Stimulated activated CD8-positive, alpha-beta memory T cell treated with anti-CD3 and anti-CD28 coated beads, Interleukin-15, amount 100 ng/mL, for 48 hours (primary cell): ENCODE measurements around the gene PRRX1.

ENCODE experiments used
- DNase-seq, 2 donors: peaks; one replicate each; pipeline ENCODE4 v3.0.0-alpha.2; 2020; ENCODE audit warnings: low read depth in 2 of 2

The PRRX1 gene

DNA sequence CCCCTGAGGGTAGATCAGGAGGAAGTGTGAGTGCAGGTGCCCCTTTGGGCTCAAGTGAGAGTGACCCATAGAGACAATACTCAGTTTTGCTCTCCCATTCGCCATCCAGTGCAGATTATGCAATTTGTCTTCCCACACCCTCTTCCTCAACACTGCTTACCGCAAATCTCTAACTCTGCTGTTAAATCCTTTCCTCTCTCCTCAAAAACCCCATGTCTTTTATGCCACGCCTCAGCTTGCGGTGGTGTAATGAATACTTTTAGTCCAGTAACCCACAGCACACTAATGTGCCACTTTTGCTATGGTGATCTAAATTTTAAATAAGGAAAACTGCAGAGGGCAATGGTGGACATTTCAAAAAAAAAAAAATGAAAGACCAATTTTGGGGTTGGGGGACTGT is 57.7 kb downstream of the PRRX1 start:
- no peak for DNase-seq

DNA sequence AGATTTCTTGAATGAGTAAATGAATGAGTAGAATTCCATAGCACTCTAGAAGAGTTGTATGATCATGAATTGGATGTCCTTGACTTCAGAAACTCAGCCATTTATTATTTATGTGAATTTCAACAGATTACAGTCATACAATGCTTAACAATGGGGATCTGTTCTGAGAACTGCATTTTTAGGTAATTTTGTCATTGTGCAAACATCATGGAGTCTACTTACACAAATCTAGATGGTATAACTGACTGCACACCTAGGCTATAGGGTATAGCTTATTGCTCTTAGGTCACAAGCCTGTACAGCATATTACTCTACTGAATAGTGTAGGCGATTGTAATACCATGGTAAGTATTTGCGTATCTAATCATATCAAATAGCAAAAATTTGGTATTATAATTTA is 59.6 kb downstream of the PRRX1 start:
- no peak for DNase-seq

DNA sequence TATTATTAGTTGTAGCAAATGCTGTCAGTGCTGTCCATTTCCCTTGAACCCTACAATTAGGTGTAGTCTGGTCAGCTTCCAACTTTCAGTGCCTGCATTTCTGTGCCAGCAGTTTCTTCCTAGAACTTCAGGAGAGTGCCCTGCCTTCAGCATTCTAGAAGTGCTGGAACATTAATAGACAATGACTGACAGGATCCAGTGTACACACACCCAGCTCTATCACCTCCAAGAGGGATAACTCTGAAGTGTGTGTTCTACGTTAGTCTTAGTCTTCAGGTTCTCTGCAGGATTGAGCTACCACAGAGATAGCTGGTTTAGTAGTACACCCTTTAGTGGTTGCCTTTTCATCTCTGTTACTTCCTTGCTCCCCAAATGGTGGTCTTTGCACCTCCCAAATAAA is 61.4 kb downstream of the PRRX1 start:
- DNase-seq: no peak

- no peak for DNase-seq
These were observed 64.0 kb downstream of the PRRX1 start for GRCh38 chr1:170727963-170728362.

GRCh38 chr1:170729225-170730002 is 65.5 kb downstream of the PRRX1 start:
- DNase-seq: no peak

DNA sequence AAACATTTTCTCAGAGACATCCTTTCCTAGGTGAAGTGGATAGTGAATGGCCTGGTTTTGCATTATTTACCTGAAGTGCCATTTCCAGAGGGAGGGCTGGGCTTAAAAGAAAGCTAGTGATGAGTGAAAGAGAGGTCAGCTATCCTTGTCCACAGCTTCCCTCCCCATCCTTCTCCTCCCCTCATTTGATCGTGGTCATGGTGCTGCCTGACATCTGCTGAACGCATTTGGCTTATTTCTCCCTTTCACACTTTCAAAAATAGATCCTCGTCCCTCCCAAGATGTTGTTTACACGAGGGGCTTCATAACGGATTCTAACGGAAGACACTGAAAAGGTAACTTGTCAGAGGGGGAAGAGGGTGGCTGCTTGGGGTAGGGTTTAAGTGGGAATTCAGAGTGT is 66.1 kb downstream of the PRRX1 start:
- no peak for DNase-seq

DNA sequence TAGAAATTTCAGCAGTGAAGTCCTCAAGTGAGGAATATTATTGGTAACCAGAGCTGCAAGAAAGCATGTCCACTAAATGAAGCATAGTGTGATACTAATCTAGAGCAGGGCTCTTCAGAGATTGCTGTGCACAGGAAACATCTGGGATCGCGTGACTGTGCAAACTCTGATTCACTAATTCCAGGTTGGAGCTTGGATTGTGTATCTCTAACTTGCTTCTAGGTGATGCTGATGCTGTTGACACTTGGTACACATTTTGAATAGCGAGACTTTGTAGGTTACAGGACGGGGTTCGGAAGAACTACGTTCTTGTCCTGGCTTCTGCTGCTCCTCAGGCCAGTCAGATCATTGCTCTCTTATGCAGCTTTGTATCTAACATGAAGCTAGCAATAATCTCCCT is 66.5 kb downstream of the PRRX1 start:
- no peak for DNase-seq

- no peak for DNase-seq
These were observed 67.8 kb downstream of the PRRX1 start for GRCh38 chr1:170731566-170732251.

DNA sequence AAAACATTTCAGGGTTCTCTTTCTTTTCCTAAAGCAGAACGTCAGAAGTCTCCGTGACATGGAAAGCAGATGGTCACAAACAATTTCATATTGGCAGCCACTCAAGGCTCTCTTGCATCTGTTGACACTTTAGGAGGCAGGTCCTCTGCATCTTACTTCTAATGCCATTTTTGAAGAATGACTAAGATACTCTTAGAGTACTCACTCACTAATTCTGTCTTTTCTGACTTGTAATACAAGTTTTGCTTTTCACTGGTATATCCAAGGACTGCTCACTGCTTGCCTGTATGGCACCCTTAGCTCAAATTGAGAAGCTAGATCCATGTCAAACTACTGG is 68.3 kb downstream of the PRRX1 start:
- DNase-seq: no peak

DNA sequence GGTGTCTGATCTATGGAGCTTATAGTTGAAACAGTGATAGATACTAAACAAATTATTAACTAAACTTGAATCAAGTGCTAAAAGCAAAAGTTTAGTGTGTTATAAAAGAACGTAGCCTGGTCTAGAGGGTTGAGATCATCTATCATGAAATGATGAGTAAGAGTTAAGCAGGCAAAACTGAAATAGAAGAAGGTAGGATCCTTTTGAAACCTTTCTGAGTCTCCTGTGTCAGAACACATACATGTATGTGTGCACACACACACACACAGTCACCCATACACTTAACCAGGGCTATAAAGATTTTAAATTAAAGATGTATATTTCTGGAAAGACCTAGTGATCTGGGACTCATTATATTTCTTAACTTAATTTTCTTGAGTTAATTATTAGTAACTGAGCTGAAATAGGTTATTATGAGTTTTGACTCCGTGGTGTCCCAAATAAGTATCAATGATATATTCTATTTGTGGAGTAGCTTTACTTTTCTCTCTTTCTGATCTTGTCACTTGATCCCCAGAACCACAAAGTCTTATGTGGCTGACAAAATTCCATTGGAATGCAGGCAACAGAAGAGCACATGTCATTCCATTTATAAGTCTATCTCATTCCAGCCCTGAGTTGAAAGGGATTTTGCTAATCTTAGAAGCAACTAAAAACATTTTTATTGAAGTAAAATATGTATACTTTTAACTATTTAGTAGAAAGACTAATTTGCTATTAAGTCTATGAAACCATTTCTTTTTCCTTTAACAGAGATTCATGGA is 70.7 kb downstream of the PRRX1 start:
- DNase-seq: no peak

DNA sequence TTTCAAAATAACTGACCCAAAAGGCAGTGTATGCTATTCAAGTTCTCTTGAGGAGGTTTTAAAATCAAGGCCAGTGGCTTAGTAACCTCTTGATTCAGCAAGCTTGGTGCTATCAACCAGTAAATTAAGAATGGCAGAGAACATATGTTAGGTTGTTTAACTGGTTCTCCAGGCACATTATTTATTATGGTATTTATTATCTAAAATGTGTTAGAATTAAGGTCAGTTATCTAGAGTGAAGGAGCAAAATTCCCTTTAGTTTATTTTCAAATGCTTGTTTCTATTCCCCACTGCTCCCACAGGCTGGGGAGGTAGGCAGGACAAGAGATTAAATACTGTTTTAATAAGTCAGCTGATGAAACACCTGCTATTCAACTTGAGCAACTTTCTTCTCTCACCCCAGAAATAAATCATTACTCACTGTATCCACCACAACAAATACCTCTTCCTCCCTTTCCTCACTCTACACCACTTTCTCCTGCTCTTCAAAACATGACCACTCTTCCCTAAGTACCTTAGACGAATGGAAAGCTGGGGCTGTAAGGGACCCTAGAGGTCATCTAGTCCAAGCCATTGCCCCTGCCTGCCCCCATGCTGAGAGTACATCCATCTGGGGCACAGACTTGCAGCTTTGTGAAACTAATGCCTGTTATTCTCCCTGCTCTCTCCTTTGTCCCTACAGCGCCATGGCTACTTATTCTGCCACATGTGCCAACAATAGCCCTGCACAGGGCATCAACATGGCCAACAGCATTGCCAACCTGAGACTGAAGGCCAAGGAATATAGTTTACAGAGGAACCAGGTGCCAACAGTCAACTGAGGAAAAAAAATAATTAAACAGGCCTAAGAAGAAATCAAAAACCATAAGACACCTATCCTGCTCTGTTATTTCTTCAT is 71.7 kb downstream of the PRRX1 start:
- no peak for DNase-seq

GRCh38 chr1:170739803-170740202 is 75.9 kb downstream of the PRRX1 start:
- DNase-seq: no peak

DNA sequence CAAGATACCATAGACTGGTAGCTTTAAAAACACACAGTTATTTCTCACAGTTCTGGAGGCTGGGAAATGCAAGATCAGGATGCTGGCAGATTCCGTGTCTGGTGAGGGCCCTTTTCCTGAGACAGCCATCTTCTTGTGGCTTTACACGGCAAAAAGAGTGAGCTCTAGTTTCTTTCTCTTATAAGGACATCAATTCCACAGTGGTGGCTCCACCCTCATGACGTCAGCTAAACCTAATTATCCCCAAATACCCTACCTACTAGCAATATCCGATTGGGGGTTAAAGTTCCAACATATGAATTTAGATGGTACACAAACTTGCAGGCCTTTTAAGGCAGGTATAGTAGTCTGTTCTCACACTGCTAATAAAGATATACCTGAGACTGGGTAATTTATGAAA is 77.7 kb downstream of the PRRX1 start:
- no peak for DNase-seq

DNA sequence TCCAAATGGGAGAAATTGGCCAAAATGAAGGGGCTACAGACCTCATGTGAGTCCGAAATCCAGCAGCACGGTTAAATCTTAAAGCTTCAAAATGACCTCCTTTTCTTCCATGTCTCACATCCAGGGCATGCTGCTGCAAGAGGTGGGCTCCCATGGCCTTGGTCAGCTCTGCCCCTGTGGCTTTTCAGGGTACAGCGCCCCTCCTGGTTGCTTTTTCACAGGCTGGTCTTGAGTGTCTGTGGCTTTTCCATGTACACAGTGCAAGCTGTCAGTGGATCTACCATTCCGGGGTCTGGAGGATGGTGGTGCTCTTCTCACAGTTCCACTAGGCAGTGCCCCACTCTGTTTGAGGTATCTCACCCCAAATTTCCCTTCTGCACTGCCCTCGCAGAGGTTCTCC is 78.7 kb downstream of the PRRX1 start:
- no peak for DNase-seq

GRCh38 chr1:170743083-170743482 is 79.2 kb downstream of the PRRX1 start:
- no peak for DNase-seq

DNA sequence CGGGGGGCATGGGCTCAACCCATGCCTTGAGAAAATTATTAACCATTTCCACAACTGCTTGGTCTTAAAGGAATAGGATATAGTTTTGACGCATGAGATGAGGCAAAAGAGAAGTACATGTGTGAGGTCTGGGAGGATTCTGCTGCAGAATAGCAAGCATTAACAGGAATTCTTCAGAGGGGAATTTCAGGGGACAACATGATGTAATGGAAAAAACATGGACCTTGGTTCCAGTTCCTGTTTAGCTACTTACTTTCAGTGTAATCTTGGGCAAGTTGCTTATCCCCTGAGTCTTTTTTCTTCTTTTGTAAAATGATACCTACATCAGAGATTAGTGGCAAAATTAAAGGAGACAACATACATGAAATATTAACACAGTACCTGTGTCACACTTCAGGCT is 85.6 kb downstream of the PRRX1 start:
- no peak for DNase-seq

DNA sequence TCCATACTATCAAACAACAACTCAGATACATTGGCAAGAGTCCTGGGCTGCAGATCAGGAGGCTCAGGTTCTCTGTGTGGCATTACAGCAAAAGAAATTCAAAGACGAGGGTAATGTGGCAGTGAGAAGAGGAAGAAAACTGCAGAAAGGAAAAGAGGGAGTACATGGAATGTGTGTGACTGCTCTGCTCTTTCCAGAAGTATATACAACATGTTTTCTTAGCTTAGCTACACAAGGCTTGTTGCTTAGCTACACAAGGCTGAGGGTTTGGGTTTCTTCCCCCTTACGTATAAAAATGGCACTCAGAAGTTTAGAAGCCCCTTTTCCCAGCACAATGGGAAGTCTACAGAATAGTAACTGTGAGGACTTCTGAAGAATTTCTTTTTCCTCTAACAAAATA is 86.0 kb downstream of the PRRX1 start:
- DNase-seq: no peak

DNA sequence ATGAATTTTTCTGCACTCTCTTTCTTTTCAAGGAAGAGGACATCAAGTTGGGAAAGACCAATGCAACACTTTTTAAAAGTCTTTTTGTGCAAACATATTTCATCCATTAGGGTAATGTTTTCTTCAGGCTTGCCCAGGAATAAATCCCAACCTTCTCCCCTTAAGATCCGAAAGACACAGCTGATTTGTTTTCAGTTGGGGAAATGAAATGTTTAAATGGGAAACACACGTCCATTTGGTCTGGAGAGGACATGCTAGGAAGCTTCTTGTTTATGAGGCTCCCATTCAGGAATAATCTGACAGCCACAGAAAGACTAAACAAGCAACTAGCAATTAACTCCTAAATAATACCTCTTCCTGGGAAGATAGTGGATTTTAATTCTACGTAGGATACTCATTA is 91.9 kb downstream of the PRRX1 start:
- no peak for DNase-seq

- DNase-seq: no peak
These were observed 95.1 kb downstream of the PRRX1 start for GRCh38 chr1:170758992-170759391.

- no peak for DNase-seq
These were observed 101.3 kb downstream of the PRRX1 start for GRCh38 chr1:170765279-170765678.

DNA sequence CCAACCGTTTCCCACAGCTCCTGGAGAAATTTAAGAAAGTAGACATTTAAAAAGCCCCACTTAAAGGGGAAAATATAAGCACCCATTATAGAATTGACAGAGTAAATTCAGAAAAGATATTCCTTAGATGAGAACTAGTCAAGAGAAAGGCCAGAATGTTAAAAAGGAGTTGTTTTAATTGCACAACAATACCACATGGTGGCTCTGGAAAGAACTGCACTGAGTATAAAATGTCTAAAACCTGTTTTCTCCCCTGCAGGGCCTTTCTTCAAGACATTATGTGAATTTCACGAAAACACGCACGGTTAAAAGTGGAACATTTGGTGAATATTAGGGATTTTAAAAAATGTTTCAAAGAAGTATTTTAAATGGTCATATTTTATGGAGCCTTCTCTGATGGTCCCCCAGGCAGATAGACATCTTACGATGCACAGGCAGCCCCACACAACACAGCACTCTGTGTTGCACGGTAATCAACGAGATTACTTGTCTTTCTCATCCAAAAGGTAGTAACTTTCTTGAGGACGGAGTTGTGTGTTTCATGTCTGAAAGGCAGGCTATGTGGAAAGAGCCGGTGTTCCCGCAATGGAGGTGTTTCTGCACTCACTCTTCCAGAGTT is 101.9 kb downstream of the PRRX1 start:
- DNase-seq: no peak

DNA sequence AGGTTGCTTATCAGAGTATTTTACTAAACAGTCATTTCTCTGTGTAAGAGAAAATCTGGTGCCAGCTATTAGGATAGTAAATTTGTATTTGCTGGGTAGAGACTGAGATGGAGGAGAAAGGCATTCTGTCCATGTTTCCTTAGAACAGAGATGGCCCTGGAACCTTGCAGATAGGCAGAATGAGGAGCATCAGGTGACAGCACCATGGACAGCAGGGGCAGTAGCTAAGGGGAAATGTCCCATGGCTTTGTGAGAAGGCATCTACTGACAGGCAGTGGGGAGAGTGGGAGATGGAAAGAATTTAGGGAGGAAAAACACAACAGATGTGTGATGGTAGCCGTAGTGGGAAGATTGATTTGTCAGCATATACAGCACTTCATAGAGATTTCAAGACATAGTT is 105.0 kb downstream of the PRRX1 start:
- DNase-seq: no peak
